MM.1S (cell line): ENCODE measurements around the gene ILF2.

Experiments
- CTCF ChIP-seq: fragments of 300-600 bp; sonication (generic); IDR thresholded peaks from 2 replicates; pipeline ENCODE4 v1.5.1; 2016; ENCODE audit warnings: antibody characterized with exemption, low read length, mixed read lengths
- EZH2 ChIP-seq: fragments of 300-600 bp; sonication (generic); optimal IDR thresholded peaks from 2 replicates; pipeline ENCODE3; 2017; ENCODE audit warnings: low read depth, mild to moderate bottlenecking, antibody characterized with exemption, low read length, mixed read lengths
- EZH2phosphoT487 ChIP-seq: fragments of 300-600 bp; sonication (generic); IDR thresholded peaks from 2 replicates; pipeline ENCODE4 v1.6.1; 2018; ENCODE audit warnings: antibody characterized with exemption, low read length

DNA sequence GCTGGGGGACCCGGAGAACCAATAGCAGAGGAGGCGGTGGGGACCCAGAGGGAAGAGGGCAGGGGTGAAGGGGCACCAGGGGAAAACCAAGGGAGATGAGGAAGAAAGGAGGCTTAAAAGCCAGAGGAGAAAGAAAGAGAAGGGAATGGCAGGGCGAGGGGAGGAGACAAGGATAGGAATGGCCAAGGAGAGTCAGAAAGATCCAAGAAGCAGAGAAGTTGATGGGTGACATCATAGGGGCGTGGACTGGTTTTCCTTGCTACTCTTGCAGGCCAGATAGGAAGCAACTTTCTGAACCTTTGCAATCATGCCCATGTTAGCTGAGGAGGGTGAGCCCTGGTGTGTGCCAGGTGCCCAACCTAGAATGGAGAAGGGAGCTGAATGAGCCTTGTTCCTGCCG, 13.1 kb upstream of the ILF2 start:
- no peak for TF ChIP-seq CTCF
- TF ChIP-seq EZH2: no peak
- TF ChIP-seq EZH2phosphoT487: no peak
